Measurements from ENCODE around the gene SMPDL3B.

SMPDL3B gene

DNA sequence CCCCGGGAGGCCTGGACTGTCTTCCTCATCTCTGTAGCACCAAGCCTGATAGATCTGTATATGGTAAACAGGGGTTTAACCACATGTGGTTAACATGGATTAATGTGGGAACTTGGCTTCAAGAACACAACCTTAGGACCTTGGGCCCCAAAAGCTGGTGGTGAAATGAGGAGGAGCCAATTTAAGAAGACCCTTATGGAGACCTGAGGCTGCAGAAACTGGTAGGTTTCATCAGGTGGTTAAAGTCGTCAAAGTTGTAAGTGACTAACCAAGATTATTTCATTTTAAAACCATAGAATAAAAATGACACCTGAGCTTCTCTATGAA, 48.5 kb upstream of the SMPDL3B start:
- Histone ChIP-seq H3K4me1 (ENCODE audit: insufficient read depth, low read length, severe bottlenecking) (peaks cover 74% of the 10 kb centered on the region), H3K27ac (ENCODE audit: low read depth, low read length, poor library complexity, severe bottlenecking) (peak overlapping the region; percentile 92), H3K9me2 (ENCODE audit: low read depth, low read length) (no peaks in the 10 kb centered on the region), H3F3A (ENCODE audit: insufficient read depth, low read length) (peaks cover 5% of the 10 kb centered on the region; the same call in 1 of the 2 replicates), H3K4me2 (ENCODE audit: low read length) (no peak overlapping the region), H3K9ac (ENCODE audit: low read length) (no peak overlapping the region), H3K79me2 (ENCODE audit: insufficient read depth, low read length) (no peaks in the 10 kb centered on the region), H3K36me3 (ENCODE audit: insufficient read depth, low read length) (peaks cover 63% of the 10 kb centered on the region), H2AFZ (ENCODE audit: low read length) (no peak overlapping the region), H3K9me3 (ENCODE audit: low read length) (no peaks in the 10 kb centered on the region), H4K20me1 (ENCODE audit: insufficient read depth, low read length) (no peaks in the 10 kb centered on the region), H3K27me3 (ENCODE audit: insufficient read depth, low read length) (no peaks in the 10 kb centered on the region), H3K4me3 (ENCODE audit: low read depth, low read length, poor library complexity, severe bottlenecking) (no peak overlapping the region)
- TF ChIP-seq, protein P1, sequence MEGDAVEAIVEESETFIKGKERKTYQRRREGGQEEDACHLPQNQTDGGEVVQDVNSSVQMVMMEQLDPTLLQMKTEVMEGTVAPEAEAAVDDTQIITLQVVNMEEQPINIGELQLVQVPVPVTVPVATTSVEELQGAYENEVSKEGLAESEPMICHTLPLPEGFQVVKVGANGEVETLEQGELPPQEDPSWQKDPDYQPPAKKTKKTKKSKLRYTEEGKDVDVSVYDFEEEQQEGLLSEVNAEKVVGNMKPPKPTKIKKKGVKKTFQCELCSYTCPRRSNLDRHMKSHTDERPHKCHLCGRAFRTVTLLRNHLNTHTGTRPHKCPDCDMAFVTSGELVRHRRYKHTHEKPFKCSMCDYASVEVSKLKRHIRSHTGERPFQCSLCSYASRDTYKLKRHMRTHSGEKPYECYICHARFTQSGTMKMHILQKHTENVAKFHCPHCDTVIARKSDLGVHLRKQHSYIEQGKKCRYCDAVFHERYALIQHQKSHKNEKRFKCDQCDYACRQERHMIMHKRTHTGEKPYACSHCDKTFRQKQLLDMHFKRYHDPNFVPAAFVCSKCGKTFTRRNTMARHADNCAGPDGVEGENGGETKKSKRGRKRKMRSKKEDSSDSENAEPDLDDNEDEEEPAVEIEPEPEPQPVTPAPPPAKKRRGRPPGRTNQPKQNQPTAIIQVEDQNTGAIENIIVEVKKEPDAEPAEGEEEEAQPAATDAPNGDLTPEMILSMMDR (IDR thresholded peaks at IDR 0.05; ENCODE audit: low read length), result no peak
- TF ChIP-seq EZH2 (IDR thresholded peaks at IDR 0.05; ENCODE audit: borderline replicate concordance, low read length), result no peak

DNA sequence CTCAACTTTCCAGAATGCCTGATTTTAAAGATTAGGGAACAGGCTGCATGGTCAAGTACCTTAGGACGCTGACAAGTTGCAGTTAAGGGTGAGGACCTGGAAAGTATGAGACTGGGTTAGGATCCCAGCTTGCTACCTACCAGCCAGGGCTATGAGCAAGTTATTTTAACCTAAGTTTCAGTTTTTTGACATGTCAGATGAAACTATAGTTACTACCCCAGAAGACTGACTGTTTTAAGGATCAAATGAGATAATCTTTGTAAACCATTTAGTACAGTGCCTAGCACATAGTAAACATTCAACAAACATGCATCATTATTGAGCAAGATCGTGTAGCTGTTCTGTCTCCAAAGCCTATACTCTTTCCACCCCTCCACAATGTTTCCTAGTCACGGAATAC, 48.1 kb upstream of the SMPDL3B start:
- peak overlapping the region; percentile 92 for H3K27ac ChIP-seq (ENCODE audit: low read depth, low read length, poor library complexity, severe bottlenecking)
- no peaks in the 10 kb centered on the region for H3K9me3 ChIP-seq (ENCODE audit: low read length)
- peaks cover 6% of the 10 kb centered on the region; the same call in 1 of the 2 replicates for H3F3A ChIP-seq (ENCODE audit: insufficient read depth, low read length)
- no peaks in the 10 kb centered on the region for H3K79me2 ChIP-seq (ENCODE audit: insufficient read depth, low read length)
- H3K9ac ChIP-seq (ENCODE audit: low read length), result no peak overlapping the region
- peaks cover 78% of the 10 kb centered on the region for H3K4me1 ChIP-seq (ENCODE audit: insufficient read depth, low read length, severe bottlenecking)
- H2AFZ ChIP-seq (ENCODE audit: low read length), result no peak overlapping the region
- no peaks in the 10 kb centered on the region for H4K20me1 ChIP-seq (ENCODE audit: insufficient read depth, low read length)
- no peak overlapping the region for H3K4me2 ChIP-seq (ENCODE audit: low read length)
- H3K27me3 ChIP-seq (ENCODE audit: insufficient read depth, low read length), result no peaks in the 10 kb centered on the region
- H3K9me2 ChIP-seq (ENCODE audit: low read depth, low read length), result no peaks in the 10 kb centered on the region
- no peak for TF ChIP-seq EZH2 (IDR thresholded peaks at IDR 0.05; ENCODE audit: borderline replicate concordance, low read length)
- TF ChIP-seq, protein P1 (IDR thresholded peaks at IDR 0.05; ENCODE audit: low read length), result no peak
- H3K36me3 ChIP-seq (ENCODE audit: insufficient read depth, low read length), result peaks cover 66% of the 10 kb centered on the region
- no peak overlapping the region for H3K4me3 ChIP-seq (ENCODE audit: low read depth, low read length, poor library complexity, severe bottlenecking)

DNA sequence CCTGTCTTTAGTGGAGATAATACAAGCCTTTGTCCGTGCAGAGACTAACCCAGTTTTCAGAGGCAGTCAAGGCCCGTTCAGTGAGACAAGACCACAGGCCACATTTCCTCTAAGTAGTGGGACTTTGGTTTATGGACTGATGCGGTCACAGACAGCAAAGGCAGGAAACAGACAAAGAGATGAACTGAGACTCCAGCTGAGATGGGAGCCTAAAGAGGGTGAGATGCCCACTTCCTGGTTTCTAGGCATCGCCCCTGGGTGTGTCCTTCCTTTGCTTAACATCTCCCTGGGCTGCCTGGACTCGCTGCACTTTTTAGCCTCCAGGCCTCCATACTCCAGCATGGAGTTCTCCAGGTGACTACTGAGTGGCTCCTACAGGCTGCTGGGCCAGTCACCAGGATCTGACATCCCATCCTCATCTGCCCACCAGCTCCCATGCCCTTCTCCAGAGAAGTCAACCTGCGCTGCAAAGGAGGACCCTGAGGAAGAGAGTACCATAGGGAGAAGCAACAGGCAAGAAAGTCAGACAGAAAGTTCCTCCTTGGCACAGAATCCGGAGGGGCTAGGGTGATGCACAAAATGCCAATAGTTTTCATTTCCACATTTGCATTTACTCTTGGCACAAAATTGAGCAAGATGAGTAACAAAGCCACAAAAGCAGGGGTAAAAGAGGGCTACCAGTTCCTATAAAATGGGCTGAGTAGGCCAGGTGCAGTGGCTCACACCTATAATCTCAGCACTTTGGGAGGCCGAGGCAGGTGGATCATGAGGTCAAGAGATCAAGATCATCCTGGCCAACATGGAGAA, 47.4 kb upstream of the SMPDL3B start:
- TF ChIP-seq, protein P1 (IDR thresholded peaks at IDR 0.05; ENCODE audit: low read length), result no peak
- no peak for TF ChIP-seq EZH2 (IDR thresholded peaks at IDR 0.05; ENCODE audit: borderline replicate concordance, low read length)
- Histone ChIP-seq H3K4me3 (ENCODE audit: low read depth, low read length, poor library complexity, severe bottlenecking) (no peak overlapping the region), H3F3A (ENCODE audit: insufficient read depth, low read length) (peaks cover 10% of the 10 kb centered on the region; the same call in 1 of the 2 replicates), H2AFZ (ENCODE audit: low read length) (no peak overlapping the region), H3K4me1 (ENCODE audit: insufficient read depth, low read length, severe bottlenecking) (peaks cover 85% of the 10 kb centered on the region), H4K20me1 (ENCODE audit: insufficient read depth, low read length) (no peaks in the 10 kb centered on the region), H3K27me3 (ENCODE audit: insufficient read depth, low read length) (no peaks in the 10 kb centered on the region), H3K9ac (ENCODE audit: low read length) (no peak overlapping the region), H3K4me2 (ENCODE audit: low read length) (peak overlapping the region; percentile 22; the same call in 1 of the 2 replicates), H3K9me3 (ENCODE audit: low read length) (no peaks in the 10 kb centered on the region), H3K36me3 (ENCODE audit: insufficient read depth, low read length) (peaks cover 66% of the 10 kb centered on the region), H3K79me2 (ENCODE audit: insufficient read depth, low read length) (no peaks in the 10 kb centered on the region), H3K9me2 (ENCODE audit: low read depth, low read length) (no peaks in the 10 kb centered on the region), H3K27ac (ENCODE audit: low read depth, low read length, poor library complexity, severe bottlenecking) (peak overlapping the region; percentile 92)

Measured in OCI-LY1 (cell line).